Activated CD8-positive, alpha-beta memory T cell treated with anti-CD3 and anti-CD28 coated beads, Interleukin-2, amount 50 U/mL, for 4 hours (primary cell): Measurements from ENCODE around the gene MICAL2.

Source experiments
- DNase-seq: peaks from one replicate; pipeline ENCODE4 v3.0.0-alpha.2; 2020

The MICAL2 gene

GRCh38 chr11:12110201-12110713 lies at the start of gene MICAL2:
MICAL2 (plus strand) TSS chr11:12110590; CDS start chr11:12162156, 51,566 bp downstream.
- DNase-seq: peak; percentile 85

- no peak for DNase-seq
Measured at GRCh38 chr11:12061851-12062560, 48.4 kb upstream of the MICAL2 start.

GRCh38 chr11:12063251-12063650 lies 47.1 kb upstream of the MICAL2 start:
- DNase-seq: no peak

GRCh38 chr11:12064136-12064953 lies 46.0 kb upstream of the MICAL2 start:
- no peak for DNase-seq

- DNase-seq: no peak
Measured at GRCh38 chr11:12064954-12065280, 45.5 kb upstream of the MICAL2 start.

- DNase-seq: no peak
Measured at GRCh38 chr11:12066056-12066798, 44.2 kb upstream of the MICAL2 start.

GRCh38 chr11:12066799-12067508 lies 43.4 kb upstream of the MICAL2 start:
- DNase-seq: no peak

- DNase-seq: no peak
Measured at GRCh38 chr11:12067796-12068357, 42.5 kb upstream of the MICAL2 start.

GRCh38 chr11:12069066-12069676 lies 41.2 kb upstream of the MICAL2 start:
- DNase-seq: no peak

- no peak for DNase-seq
Measured at GRCh38 chr11:12070446-12071267, 39.7 kb upstream of the MICAL2 start.

GRCh38 chr11:12071574-12071973 lies 38.8 kb upstream of the MICAL2 start:
- no peak for DNase-seq

- DNase-seq: no peak
Measured at GRCh38 chr11:12073436-12073835, 37.0 kb upstream of the MICAL2 start.

- no peak for DNase-seq
Measured at GRCh38 chr11:12073886-12074285, 36.5 kb upstream of the MICAL2 start.

GRCh38 chr11:12074529-12075195 lies 35.7 kb upstream of the MICAL2 start:
- no peak for DNase-seq

GRCh38 chr11:12075291-12075690 lies 35.1 kb upstream of the MICAL2 start:
- no peak for DNase-seq

GRCh38 chr11:12075822-12076821 lies 34.3 kb upstream of the MICAL2 start:
- no peak for DNase-seq

GRCh38 chr11:12076840-12077534 lies 33.4 kb upstream of the MICAL2 start:
- DNase-seq: no peak

GRCh38 chr11:12077535-12078280 lies 32.7 kb upstream of the MICAL2 start:
- DNase-seq: no peak
